Gastrocnemius medialis (tissue), 4 donors: ENCODE data around the gene SLC6A1.

Source experiments
- POLR2A ChIP-seq, 2 donors: fragments of 450-650 bp; IDR thresholded peaks; one replicate each; pipeline ENCODE4 v1.6.1; 2017; ENCODE audit warnings: antibody characterized with exemption in 2 of 2, mild to moderate bottlenecking in 2 of 2, moderate library complexity in 2 of 2
- TF ChIP-seq, protein P1 (sequence below), 5 experiments: fragments of 450-650 bp in 3 of 5; fragments of 200-600 bp in 2 of 5; sonication (generic) in 2 of 5; IDR thresholded peaks in 4 of 5; conservative IDR thresholded peaks in 1 of 5; 1 replicate in 4 of 5; 2 replicates in 1 of 5; pipeline ENCODE4 v1.5.1; 2016 to 2019; ENCODE audit warnings: antibody characterized with exemption in 5 of 5, mild to moderate bottlenecking in 3 of 5, moderate library complexity in 3 of 5

DNA sequence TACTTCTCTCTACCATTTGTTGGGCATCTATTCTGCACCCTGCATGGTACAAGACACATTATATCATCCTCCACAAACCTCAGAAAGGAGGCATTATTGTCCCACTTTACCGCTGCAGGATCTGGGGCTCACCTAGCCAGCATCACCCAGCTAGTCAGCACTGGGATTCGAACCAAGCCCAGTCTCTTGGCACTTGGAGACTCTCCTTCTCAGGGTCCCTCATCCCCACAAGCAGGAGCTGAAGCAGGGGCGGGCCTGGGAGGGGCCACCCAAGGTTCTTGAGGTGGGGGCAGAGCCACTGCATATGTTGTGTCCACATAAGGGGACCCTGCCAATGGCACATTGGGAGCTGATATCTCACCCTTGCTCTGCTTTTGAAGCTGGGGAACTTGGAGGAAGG lies 41.3 kb downstream of the SLC6A1 start:
- TF ChIP-seq, protein P1, sequence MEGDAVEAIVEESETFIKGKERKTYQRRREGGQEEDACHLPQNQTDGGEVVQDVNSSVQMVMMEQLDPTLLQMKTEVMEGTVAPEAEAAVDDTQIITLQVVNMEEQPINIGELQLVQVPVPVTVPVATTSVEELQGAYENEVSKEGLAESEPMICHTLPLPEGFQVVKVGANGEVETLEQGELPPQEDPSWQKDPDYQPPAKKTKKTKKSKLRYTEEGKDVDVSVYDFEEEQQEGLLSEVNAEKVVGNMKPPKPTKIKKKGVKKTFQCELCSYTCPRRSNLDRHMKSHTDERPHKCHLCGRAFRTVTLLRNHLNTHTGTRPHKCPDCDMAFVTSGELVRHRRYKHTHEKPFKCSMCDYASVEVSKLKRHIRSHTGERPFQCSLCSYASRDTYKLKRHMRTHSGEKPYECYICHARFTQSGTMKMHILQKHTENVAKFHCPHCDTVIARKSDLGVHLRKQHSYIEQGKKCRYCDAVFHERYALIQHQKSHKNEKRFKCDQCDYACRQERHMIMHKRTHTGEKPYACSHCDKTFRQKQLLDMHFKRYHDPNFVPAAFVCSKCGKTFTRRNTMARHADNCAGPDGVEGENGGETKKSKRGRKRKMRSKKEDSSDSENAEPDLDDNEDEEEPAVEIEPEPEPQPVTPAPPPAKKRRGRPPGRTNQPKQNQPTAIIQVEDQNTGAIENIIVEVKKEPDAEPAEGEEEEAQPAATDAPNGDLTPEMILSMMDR (IDR thresholded peaks at IDR 0.05 in 4 of 5, conservative IDR thresholded peaks at IDR 0.05 in 1 of 5), result no peak
- TF ChIP-seq POLR2A (IDR thresholded peaks at IDR 0.05), result no peak
